PFSK-1 (cell line): ENCODE data around the gene SLC9B2.

ENCODE experiments used
- POLR2AphosphoS5 ChIP-seq: IDR thresholded peaks from 2 replicates; pipeline ENCODE4 v1.6.1; 2012; ENCODE audit warnings: low read depth, mild to moderate bottlenecking, control low read depth, low read length, moderate library complexity
- SIN3A ChIP-seq: IDR thresholded peaks from 2 replicates; pipeline ENCODE4 v1.6.1; 2012; ENCODE audit warnings: mild to moderate bottlenecking, low read length, moderate library complexity, borderline replicate concordance; ENCODE audit not compliant: insufficient read depth
- TAF1 ChIP-seq: IDR thresholded peaks from 2 replicates; pipeline ENCODE4 v1.6.1; 2012; ENCODE audit warnings: low read length, control low read depth, borderline replicate concordance; ENCODE audit not compliant: insufficient read depth

DNA sequence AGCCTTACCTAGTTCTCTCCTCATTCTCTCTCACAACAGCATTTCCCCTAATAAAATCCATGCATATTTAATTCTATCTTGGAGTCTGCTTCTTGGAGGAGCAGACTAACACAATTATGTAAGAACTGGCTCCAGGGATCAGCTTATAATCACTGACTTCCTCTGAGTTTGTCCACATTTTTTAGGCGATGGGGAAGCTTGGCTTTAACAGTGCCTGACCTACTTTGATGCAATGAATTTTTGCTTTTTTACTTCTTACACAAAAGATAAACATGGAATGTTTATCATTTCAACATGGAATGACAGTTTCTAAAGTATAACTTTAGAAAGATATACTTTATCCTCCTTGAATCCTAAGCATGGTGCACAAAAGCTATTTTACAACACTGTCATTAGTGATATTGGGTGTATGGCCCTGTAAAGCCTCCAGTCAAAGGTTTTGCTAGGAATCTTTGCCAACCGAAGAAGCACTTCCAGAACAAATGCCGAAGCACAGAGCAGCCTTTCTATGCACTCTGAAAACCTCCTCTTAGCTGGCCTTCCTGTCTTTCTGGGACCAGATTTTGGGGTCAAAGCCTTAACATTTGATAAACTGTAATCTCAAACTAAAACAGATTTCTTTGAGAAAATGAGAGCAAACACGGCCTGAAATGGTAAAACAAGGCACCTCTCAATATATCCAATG lies 22.3 kb upstream of the SLC9B2 start:
- no peak for TF ChIP-seq SIN3A
- TF ChIP-seq POLR2AphosphoS5 = no peak
- no peak for TF ChIP-seq TAF1
